GM12875 (cell line): Measurements from ENCODE around the gene SH3BP2.
A peak's percentile ranks its signal among the peaks of the same experiment; 100 is the strongest.
"Not testable (repeated sequence)": the region's sequence is repeated elsewhere in the genome, so short reads cannot be mapped to it uniquely, and the experiment has no call there.

Experiments used
- H3K4me3 ChIP-seq: one replicate; pipeline ENCODE4 v1.5.1; 2011; ENCODE audit warnings: low read depth, low read length, control low read depth
- TF ChIP-seq, protein P1 (sequence below): IDR thresholded peaks from 2 replicates; pipeline ENCODE4 v1.5.1; 2011; ENCODE audit warnings: low read depth, mild to moderate bottlenecking, control low read depth, inconsistent platforms, low read length, moderate library complexity, borderline replicate concordance; ENCODE audit not compliant: insufficient read depth

SH3BP2 gene

DNA sequence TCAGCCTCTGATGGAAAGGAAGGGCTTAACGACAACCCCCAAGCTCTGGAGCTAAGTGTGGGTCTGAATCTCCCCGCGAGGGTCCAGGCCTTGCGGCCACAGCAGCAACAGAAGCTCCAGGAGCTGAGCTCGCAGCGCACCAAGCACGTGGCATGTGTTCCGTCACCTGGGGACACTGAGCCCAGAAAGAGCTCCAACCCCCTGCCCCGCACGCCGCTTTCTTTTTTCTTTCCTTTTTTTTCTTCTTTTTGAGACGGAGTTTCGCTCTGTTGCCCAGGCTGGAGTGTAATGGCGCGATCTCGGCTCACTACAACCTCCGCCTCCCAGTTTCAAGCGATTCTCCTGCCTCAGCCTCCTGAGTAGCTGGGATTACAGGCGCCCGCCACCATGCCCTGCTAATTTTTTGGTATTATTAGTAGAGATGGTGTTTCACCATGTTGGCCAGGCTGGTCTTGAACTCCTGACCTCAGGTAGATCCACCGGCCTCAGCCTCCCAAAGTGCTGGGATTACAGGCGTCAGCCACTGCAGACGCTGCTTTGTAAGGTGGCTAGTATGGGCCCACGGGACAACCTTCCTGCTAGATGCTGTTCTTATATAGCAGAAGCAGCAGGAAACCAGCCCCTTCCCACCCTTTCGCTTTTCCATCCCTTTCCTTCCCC lies 36.1 kb upstream of the SH3BP2 start:
- peak overlapping the region; percentile 36 for H3K4me3 ChIP-seq
- TF ChIP-seq, protein P1, sequence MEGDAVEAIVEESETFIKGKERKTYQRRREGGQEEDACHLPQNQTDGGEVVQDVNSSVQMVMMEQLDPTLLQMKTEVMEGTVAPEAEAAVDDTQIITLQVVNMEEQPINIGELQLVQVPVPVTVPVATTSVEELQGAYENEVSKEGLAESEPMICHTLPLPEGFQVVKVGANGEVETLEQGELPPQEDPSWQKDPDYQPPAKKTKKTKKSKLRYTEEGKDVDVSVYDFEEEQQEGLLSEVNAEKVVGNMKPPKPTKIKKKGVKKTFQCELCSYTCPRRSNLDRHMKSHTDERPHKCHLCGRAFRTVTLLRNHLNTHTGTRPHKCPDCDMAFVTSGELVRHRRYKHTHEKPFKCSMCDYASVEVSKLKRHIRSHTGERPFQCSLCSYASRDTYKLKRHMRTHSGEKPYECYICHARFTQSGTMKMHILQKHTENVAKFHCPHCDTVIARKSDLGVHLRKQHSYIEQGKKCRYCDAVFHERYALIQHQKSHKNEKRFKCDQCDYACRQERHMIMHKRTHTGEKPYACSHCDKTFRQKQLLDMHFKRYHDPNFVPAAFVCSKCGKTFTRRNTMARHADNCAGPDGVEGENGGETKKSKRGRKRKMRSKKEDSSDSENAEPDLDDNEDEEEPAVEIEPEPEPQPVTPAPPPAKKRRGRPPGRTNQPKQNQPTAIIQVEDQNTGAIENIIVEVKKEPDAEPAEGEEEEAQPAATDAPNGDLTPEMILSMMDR, result no peak

DNA sequence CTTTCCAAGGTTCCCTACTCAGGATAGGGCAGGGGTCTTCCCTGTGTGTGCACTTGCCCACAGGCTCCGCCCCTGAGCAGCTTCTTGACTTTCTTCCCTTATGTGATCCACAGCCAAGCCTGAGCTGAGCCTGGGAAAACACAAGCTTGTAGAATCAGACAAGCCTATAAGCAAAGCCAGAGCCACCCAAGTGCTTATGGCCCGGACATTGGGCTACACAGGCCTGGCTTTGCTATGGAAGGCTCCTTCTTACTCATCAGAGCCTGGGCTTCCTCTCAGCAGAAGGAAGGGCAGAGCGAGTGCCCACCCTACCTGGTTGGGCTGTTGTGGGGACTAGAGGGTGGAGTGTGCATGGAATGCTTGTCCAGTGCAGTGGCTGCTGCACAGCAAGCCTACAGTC lies 35.5 kb upstream of the SH3BP2 start:
- no peak overlapping the region for H3K4me3 ChIP-seq
- TF ChIP-seq, protein P1, result no peak

DNA sequence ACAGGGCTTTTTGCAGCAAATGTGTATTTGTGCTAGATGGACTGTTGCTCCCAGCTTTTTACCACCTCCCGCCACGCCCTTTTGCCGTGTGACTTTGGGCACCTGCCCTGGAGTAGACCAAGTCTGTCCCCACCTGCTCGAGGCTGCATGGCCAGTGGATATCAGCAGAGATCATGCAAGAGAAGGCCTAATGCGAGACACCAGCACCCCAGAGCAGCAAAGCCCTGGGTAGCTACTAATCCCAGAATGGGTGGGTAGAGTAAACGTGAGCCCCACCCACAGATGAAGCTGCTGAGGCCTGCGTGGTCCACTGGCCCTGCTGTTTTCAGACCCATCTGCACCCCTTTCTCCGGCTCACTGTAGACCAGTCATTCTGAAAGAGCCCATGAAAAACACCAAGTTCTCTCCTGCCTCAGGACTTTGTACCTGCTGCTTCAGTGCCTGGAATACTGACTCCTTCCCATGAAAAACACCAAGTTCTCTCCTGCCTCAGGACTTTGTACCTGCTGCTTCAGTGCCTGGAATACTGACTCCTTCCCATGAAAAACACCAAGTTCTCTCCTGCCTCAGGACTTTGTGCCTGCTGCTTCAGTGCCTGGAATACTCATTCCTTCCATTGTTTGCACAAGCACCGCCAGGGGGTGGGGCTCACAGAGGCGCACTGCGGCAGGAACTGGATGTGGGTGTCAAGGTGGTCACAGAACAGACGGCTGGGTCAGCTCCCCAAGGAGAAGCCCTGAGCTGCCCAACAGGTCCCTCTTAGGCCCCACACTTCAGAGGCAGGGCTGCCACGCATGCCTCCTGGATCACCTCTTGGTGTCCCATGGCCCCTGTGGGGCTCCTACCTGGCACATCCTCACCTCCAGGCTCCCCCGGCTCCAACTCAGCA lies 31.6 kb upstream of the SH3BP2 start:
- no peak overlapping the region for H3K4me3 ChIP-seq
- TF ChIP-seq, protein P1, result no peak

DNA sequence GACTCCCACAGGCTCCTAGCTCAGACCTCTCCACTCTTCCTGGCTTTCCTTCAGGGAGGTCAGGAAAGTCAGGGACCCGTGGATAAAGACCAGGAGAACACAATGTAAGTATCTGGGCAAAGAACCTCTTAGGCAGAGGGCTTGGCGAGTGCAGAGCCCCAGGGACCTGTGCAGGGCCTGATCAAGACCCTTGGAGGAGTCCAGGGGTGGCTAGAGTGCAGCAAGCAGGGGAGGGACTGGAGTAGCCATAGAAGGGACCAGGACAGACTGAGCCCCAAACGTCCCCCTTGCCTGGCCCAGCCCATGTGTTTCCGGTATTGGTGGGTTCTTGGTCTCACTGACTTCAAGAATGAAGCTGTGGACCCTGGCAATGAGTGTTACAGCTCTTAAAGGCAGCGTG lies 30.8 kb upstream of the SH3BP2 start:
- TF ChIP-seq, protein P1, result no peak

DNA sequence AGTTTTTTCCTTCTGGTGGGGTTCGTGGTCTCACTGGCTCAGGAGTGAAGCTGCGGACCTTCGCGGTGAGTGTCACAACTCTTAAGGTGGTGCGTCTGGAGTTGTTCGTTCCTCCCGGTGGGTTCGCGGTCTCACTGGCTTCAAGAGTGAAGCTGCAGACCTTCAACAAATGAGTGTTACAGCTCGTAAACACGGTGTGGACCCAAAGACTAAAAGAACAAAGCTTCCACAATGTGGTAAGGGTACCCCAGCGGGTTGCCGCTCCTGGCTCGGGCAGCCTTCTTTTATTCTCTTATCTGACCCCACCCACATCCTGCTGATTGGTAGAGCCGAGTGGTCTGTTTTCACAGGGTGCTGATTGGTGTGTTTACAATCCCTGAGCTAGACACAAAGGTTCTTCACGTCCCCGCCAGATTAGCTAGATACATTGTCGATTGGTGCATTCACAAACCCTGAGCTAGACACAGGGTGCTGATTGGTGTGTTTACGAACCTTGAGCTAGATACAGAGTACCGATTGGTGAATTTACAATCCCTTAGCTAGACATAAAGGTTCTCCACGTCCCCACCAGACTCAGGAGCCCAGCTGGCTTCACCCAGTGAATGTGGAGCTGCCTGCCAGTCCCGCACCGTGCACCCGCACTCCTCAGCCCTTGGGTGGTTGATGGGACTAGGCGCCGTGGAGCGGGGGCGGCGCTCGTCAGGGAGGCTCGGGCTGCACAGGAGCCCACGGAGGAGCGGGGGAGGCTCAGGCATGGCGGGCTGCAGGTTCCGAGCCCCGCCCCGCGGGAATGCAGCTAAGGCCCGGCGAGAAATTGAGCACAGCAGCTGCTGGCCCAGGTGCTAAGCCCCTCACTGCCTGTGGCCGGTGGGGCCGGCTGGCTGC lies 30.2 kb upstream of the SH3BP2 start:
- H3K4me3 ChIP-seq, result not testable (repeated sequence)

More for the DNA sequence above, 30.8 kb upstream of the SH3BP2 start:
- H3K4me3 ChIP-seq, result no peak overlapping the region

DNA sequence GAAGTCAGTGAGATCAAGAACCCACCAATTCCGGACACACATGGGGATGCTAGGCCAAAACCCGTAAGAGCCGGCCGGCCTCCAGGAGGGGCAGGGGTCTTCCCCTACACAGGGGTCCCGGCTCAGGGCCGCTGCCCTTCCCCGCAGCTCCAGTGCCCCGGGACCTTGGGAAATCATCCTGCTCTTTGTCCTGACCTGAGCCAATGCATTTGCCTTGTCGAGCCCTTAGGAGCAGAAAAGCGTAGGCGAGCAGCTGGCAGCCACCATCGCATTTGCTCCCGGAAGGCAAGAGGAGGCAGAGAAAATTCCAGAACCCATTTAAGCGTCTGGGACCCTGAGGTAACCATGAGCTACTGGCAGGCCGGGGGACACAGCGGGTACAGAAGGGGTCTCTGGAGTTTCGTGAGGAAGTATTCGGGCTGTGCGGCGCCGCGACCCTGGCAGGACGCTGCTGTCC lies 29.3 kb upstream of the SH3BP2 start:
- peak overlapping the region; percentile 52 for H3K4me3 ChIP-seq
- TF ChIP-seq, protein P1, result no peak
